GM19468 (cell line): ENCODE data around the gene MEN1.

Experiments
- ATAC-seq: cut with Tn5 transposase; IDR thresholded peaks from one replicate; pipeline ENCODE4 v1.9.1; 2021; ENCODE audit warnings: mild to moderate bottlenecking, moderate library complexity, moderate number of reproducible peaks; ENCODE audit not compliant: unreplicated experiment; ENCODE audit errors: extremely low read depth

Gene MEN1

GRCh38 chr11:64803158-64803845 is 7.0 kb downstream of the MEN1 start, which contains the start of gene MAP4K2:
Gene MAP4K2 (minus strand): TSS chr11:64803214. CDS start chr11:64803149, 65 bp downstream.
- no peak for ATAC-seq

GRCh38 chr11:64802370-64803157 is 7.8 kb downstream of the MEN1 start:
- ATAC-seq = no peak

- ATAC-seq = no peak
These were observed 8.6 kb downstream of the MEN1 start for GRCh38 chr11:64801561-64802369.

GRCh38 chr11:64801158-64801464 is 9.2 kb downstream of the MEN1 start:
- no peak for ATAC-seq

GRCh38 chr11:64800303-64801157 is 9.8 kb downstream of the MEN1 start:
- ATAC-seq = no peak

- no peak for ATAC-seq
These were observed 10.6 kb downstream of the MEN1 start for GRCh38 chr11:64799623-64800302.

- ATAC-seq = no peak
These were observed 11.1 kb downstream of the MEN1 start for GRCh38 chr11:64799256-64799622.

- ATAC-seq = no peak
These were observed 13.4 kb downstream of the MEN1 start for GRCh38 chr11:64796757-64797541.

GRCh38 chr11:64796047-64796756 is 14.1 kb downstream of the MEN1 start:
- no peak for ATAC-seq

- no peak for ATAC-seq
These were observed 15.8 kb downstream of the MEN1 start for GRCh38 chr11:64794526-64794925.

GRCh38 chr11:64793271-64794160 is 16.8 kb downstream of the MEN1 start:
- ATAC-seq = no peak

GRCh38 chr11:64792482-64792881 is 17.9 kb downstream of the MEN1 start:
- ATAC-seq = no peak

- ATAC-seq = no peak
These were observed 18.5 kb downstream of the MEN1 start for GRCh38 chr11:64791781-64792291.

GRCh38 chr11:64790205-64791095 is 19.9 kb downstream of the MEN1 start:
- ATAC-seq = no peak

- ATAC-seq = no peak
These were observed 20.8 kb downstream of the MEN1 start for GRCh38 chr11:64789331-64790204.
